HG03442 (cell line): ENCODE data around the gene GNB5.

Source experiments
- ATAC-seq: cut with Tn5 transposase; IDR thresholded peaks from one replicate; pipeline ENCODE4 v1.9.1; 2021; ENCODE audit warnings: mild to moderate bottlenecking, moderate library complexity; ENCODE audit not compliant: unreplicated experiment

The GNB5 gene

GRCh38 chr15:52146776-52147175 is 44.4 kb downstream of the GNB5 start:
- ATAC-seq, result no peak

GRCh38 chr15:52146261-52146660 is 44.9 kb downstream of the GNB5 start:
- no peak for ATAC-seq

- ATAC-seq, result no peak
Observed at GRCh38 chr15:52144656-52145178, 46.5 kb downstream of the GNB5 start.

GRCh38 chr15:52143873-52144272 is 47.3 kb downstream of the GNB5 start:
- no peak for ATAC-seq

- no peak for ATAC-seq
Observed at GRCh38 chr15:52140646-52141045, 50.5 kb downstream of the GNB5 start.

GRCh38 chr15:52139599-52140462 is 51.4 kb downstream of the GNB5 start:
- ATAC-seq, result peak; percentile 53

GRCh38 chr15:52137432-52138357 is 53.5 kb downstream of the GNB5 start:
- ATAC-seq, result no peak

GRCh38 chr15:52136442-52136980 is 54.7 kb downstream of the GNB5 start:
- ATAC-seq, result no peak

GRCh38 chr15:52134502-52135144 is 56.6 kb downstream of the GNB5 start:
- no peak for ATAC-seq

- ATAC-seq, result no peak
Observed at GRCh38 chr15:52133510-52134220, 57.5 kb downstream of the GNB5 start.

GRCh38 chr15:52132066-52132465 is 59.1 kb downstream of the GNB5 start:
- no peak for ATAC-seq

- ATAC-seq, result no peak
Observed at GRCh38 chr15:52128568-52128967, 62.6 kb downstream of the GNB5 start.

- no peak for ATAC-seq
Observed at GRCh38 chr15:52124270-52124880, 66.8 kb downstream of the GNB5 start.

- ATAC-seq, result no peak
Observed at GRCh38 chr15:52121896-52122295, 69.3 kb downstream of the GNB5 start.

GRCh38 chr15:52121006-52121405 is 70.2 kb downstream of the GNB5 start:
- no peak for ATAC-seq

- no peak for ATAC-seq
Observed at GRCh38 chr15:52120488-52120887, 70.7 kb downstream of the GNB5 start.

GRCh38 chr15:52118969-52119749 is 72.0 kb downstream of the GNB5 start:
- ATAC-seq, result no peak

GRCh38 chr15:52117549-52117948 is 73.6 kb downstream of the GNB5 start:
- no peak for ATAC-seq
